ENCODE measurements around the gene FNDC3B.

Gene FNDC3B

DNA sequence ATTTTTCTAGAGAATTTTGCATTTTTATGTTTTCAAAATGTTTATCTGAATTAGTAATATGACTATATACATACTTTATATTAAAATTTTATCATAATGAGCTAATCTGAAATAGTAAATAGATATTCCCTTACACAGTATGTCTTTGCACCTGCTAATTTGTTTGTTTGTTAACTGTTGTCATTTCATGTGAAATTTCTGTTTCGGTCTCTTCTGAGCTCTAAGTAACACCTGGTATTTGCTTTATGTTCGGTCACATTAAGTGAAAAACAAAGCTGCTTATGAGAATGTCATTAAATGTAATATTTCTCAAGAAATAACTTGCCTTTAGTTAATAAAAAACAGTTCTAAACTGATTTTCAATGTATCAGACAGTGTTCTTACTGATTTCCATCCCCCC, 61.1 kb downstream of the FNDC3B start:
- Histone ChIP-seq H3K4me1 (ENCODE audit: control insufficient read depth in 5 of 5, insufficient read depth in 5 of 5, low read length in 5 of 5) (peaks cover 0 to 54% (median 45%) of the 10 kb centered on the region in 5 donors), H3K27me3 (ENCODE audit: control insufficient read depth in 5 of 5, insufficient read depth in 4 of 5, low read length in 5 of 5) (no peaks in the 10 kb centered on the region), H3K36me3 (ENCODE audit: control insufficient read depth in 5 of 5, insufficient read depth in 5 of 5, low read length in 5 of 5) (no peaks in the 10 kb centered on the region), H3K27ac (ENCODE audit: low read depth, low read length) (no peak overlapping the region), H3K4me3 (ENCODE audit: low read depth in 1 of 5, low read length in 5 of 5) (no peak overlapping the region), H3K9ac (ENCODE audit: low read length in 5 of 5) (no peak overlapping the region), H3K9me3 (ENCODE audit: control insufficient read depth in 5 of 5, low read length in 5 of 5) (no peaks in the 10 kb centered on the region)

DNA sequence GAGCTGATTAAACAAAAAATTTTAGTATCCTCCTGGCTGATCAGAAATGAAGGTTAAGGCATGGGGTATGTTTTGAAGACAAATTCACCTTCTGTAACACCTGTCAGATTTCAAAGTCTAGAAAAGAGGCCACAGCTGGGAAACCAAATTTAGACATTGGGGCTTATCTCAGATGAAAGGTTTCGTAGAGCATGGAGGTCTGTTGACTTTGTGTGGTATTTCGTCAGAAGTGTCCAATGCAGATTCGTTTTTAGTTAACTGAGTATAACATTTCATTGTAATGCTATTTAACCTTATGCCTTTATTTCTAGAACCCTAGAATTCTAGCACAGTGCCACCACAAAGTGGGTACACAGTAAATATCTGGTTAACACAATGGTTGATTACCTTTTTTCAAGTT, 61.7 kb downstream of the FNDC3B start:
- Histone ChIP-seq H3K4me3 (ENCODE audit: low read depth in 1 of 5, low read length in 5 of 5) (no peak overlapping the region), H3K36me3 (ENCODE audit: control insufficient read depth in 5 of 5, insufficient read depth in 5 of 5, low read length in 5 of 5) (no peaks in the 10 kb centered on the region), H3K27ac (ENCODE audit: low read depth, low read length) (no peak overlapping the region), H3K9me3 (ENCODE audit: control insufficient read depth in 5 of 5, low read length in 5 of 5) (no peaks in the 10 kb centered on the region), H3K4me1 (ENCODE audit: control insufficient read depth in 5 of 5, insufficient read depth in 5 of 5, low read length in 5 of 5) (peaks cover 0 to 54% (median 45%) of the 10 kb centered on the region in 5 donors), H3K9ac (ENCODE audit: low read length in 5 of 5) (no peak overlapping the region), H3K27me3 (ENCODE audit: control insufficient read depth in 5 of 5, insufficient read depth in 4 of 5, low read length in 5 of 5) (no peaks in the 10 kb centered on the region)

GRCh38 chr3:172102123-172102882, 62.9 kb downstream of the FNDC3B start:
- Histone ChIP-seq H3K27ac (ENCODE audit: low read depth, low read length) (no peak overlapping the region), H3K9me3 (ENCODE audit: control insufficient read depth in 5 of 5, low read length in 5 of 5) (no peaks in the 10 kb centered on the region), H3K27me3 (ENCODE audit: control insufficient read depth in 5 of 5, insufficient read depth in 4 of 5, low read length in 5 of 5) (no peaks in the 10 kb centered on the region), H3K36me3 (ENCODE audit: control insufficient read depth in 5 of 5, insufficient read depth in 5 of 5, low read length in 5 of 5) (no peaks in the 10 kb centered on the region), H3K9ac (ENCODE audit: low read length in 5 of 5) (no peak overlapping the region), H3K4me3 (ENCODE audit: low read depth in 1 of 5, low read length in 5 of 5) (no peak overlapping the region), H3K4me1 (ENCODE audit: control insufficient read depth in 5 of 5, insufficient read depth in 5 of 5, low read length in 5 of 5) (peaks cover 0 to 51% (median 36%) of the 10 kb centered on the region in 5 donors)

DNA sequence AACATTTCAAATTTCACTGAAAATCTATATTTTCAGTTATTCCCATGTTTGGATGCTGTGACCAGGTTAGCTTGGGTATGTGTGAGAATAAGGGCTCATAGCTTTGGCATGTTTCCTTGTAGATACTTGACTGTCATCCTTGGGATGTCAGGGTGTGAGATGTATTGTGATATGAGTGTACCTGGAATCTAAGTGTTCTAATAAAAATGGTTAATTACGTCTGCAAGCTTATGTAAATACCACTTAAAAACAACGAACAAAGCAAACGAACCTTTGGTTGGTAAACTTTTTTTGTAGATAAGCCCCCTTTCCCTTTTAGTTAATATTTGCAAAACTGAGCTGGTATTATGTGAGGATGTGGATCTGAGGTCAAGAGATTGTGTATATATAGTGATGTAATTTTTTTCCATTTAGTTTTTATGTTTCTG, 63.5 kb downstream of the FNDC3B start:
- H3K9ac ChIP-seq (ENCODE audit: low read length in 5 of 5): no peak overlapping the region
- no peak overlapping the region for H3K4me3 ChIP-seq (ENCODE audit: low read depth in 1 of 5, low read length in 5 of 5)
- H3K27me3 ChIP-seq (ENCODE audit: control insufficient read depth in 5 of 5, insufficient read depth in 4 of 5, low read length in 5 of 5): no peaks in the 10 kb centered on the region
- no peaks in the 10 kb centered on the region for H3K9me3 ChIP-seq (ENCODE audit: control insufficient read depth in 5 of 5, low read length in 5 of 5)
- H3K4me1 ChIP-seq (ENCODE audit: control insufficient read depth in 5 of 5, insufficient read depth in 5 of 5, low read length in 5 of 5): peaks cover 0 to 49% (median 34%) of the 10 kb centered on the region in 5 donors
- no peak overlapping the region for H3K27ac ChIP-seq (ENCODE audit: low read depth, low read length)
- H3K36me3 ChIP-seq (ENCODE audit: control insufficient read depth in 5 of 5, insufficient read depth in 5 of 5, low read length in 5 of 5): no peaks in the 10 kb centered on the region

DNA sequence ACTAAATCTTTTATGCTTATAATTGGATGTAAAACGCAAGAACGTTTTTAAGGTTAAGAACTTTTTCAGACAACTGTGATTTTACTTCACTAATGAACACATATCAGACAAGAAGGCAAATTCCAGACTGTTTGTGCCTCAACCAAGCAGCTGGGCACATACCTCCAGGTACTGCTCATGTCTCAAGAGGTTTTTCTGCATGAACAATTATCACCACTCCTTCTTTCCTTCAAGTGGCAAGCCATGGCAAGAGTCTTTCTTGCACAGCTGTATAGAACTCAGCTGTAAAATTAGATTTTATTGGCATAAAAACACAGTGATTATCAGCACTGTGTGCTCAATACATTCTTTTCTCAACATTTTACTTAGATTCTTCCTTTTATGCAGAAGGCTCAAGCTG, 64.3 kb downstream of the FNDC3B start:
- no peaks in the 10 kb centered on the region for H3K36me3 ChIP-seq (ENCODE audit: control insufficient read depth in 5 of 5, insufficient read depth in 5 of 5, low read length in 5 of 5)
- H3K27ac ChIP-seq (ENCODE audit: low read depth, low read length): no peak overlapping the region
- peaks cover 0 to 43% (median 31%) of the 10 kb centered on the region in 5 donors for H3K4me1 ChIP-seq (ENCODE audit: control insufficient read depth in 5 of 5, insufficient read depth in 5 of 5, low read length in 5 of 5)
- H3K9ac ChIP-seq (ENCODE audit: low read length in 5 of 5): no peak overlapping the region
- no peak overlapping the region for H3K4me3 ChIP-seq (ENCODE audit: low read depth in 1 of 5, low read length in 5 of 5)
- H3K9me3 ChIP-seq (ENCODE audit: control insufficient read depth in 5 of 5, low read length in 5 of 5): no peaks in the 10 kb centered on the region
- no peaks in the 10 kb centered on the region for H3K27me3 ChIP-seq (ENCODE audit: control insufficient read depth in 5 of 5, insufficient read depth in 4 of 5, low read length in 5 of 5)

DNA sequence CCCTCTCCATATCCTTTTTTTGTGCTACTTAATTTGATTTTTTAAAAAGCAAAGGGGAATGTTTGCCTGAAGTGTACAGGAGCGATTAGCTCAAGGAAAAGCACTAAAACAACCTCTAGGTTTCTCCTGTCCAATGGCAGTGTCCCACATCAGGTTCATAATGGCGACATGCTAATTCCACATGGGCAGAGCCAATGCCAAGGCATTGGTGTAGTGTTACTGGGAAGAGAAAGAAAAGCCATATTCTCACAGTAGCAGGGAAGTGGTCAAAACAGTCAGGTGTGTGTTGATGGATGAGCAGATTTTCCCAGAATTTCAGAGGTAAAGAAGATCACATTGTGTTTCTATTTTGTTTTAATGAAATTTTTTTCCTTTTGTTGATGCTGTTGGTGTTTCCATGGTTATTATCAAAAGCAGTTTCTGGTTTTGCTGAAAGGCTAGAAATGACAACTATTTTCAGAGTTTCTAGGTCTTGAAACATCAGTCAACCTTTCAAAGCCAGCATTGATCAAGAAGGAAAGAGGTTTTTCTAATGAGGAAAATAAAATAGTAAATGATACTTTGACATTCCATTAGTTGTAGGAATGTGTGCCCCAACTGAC, 65.2 kb downstream of the FNDC3B start:
- Histone ChIP-seq H3K27ac (ENCODE audit: low read depth, low read length) (no peak overlapping the region), H3K9ac (ENCODE audit: low read length in 5 of 5) (no peak overlapping the region), H3K4me1 (ENCODE audit: control insufficient read depth in 5 of 5, insufficient read depth in 5 of 5, low read length in 5 of 5) (peaks cover 0 to 42% (median 29%) of the 10 kb centered on the region in 5 donors)

GRCh38 chr3:172106037-172106954, 66.9 kb downstream of the FNDC3B start:
- H3K4me3 ChIP-seq (ENCODE audit: low read depth in 1 of 5, low read length in 5 of 5): no peak overlapping the region

More for the DNA sequence above, 65.2 kb downstream of the FNDC3B start:
- H3K9me3 ChIP-seq (ENCODE audit: control insufficient read depth in 5 of 5, low read length in 5 of 5): no peaks in the 10 kb centered on the region
- peaks cover 0 to 2% (median 0%) of the 10 kb centered on the region in 5 donors for H3K36me3 ChIP-seq (ENCODE audit: control insufficient read depth in 5 of 5, insufficient read depth in 5 of 5, low read length in 5 of 5)
- no peaks in the 10 kb centered on the region for H3K27me3 ChIP-seq (ENCODE audit: control insufficient read depth in 5 of 5, insufficient read depth in 4 of 5, low read length in 5 of 5)
- H3K4me3 ChIP-seq (ENCODE audit: low read depth in 1 of 5, low read length in 5 of 5): no peak overlapping the region

GRCh38 chr3:172106989-172107388, 67.6 kb downstream of the FNDC3B start:
- Histone ChIP-seq H3K27ac (ENCODE audit: low read depth, low read length) (peak overlapping the region; percentile 26), H3K9ac (ENCODE audit: low read length in 5 of 5) (no peak overlapping the region), H3K36me3 (ENCODE audit: control insufficient read depth in 5 of 5, insufficient read depth in 5 of 5, low read length in 5 of 5) (peaks cover 0 to 5% (median 0%) of the 10 kb centered on the region in 5 donors), H3K27me3 (ENCODE audit: control insufficient read depth in 5 of 5, insufficient read depth in 4 of 5, low read length in 5 of 5) (no peaks in the 10 kb centered on the region), H3K9me3 (ENCODE audit: control insufficient read depth in 5 of 5, low read length in 5 of 5) (no peaks in the 10 kb centered on the region), H3K4me3 (ENCODE audit: low read depth in 1 of 5, low read length in 5 of 5) (no peak overlapping the region), H3K4me1 (ENCODE audit: control insufficient read depth in 5 of 5, insufficient read depth in 5 of 5, low read length in 5 of 5) (peaks cover 0 to 41% (median 28%) of the 10 kb centered on the region in 5 donors)

More at GRCh38 chr3:172106037-172106954, 66.9 kb downstream of the FNDC3B start:
- peaks cover 0 to 5% (median 0%) of the 10 kb centered on the region in 5 donors for H3K36me3 ChIP-seq (ENCODE audit: control insufficient read depth in 5 of 5, insufficient read depth in 5 of 5, low read length in 5 of 5)
- H3K9me3 ChIP-seq (ENCODE audit: control insufficient read depth in 5 of 5, low read length in 5 of 5): no peaks in the 10 kb centered on the region
- H3K27ac ChIP-seq (ENCODE audit: low read depth, low read length): peak overlapping the region; percentile 26
- H3K27me3 ChIP-seq (ENCODE audit: control insufficient read depth in 5 of 5, insufficient read depth in 4 of 5, low read length in 5 of 5): no peaks in the 10 kb centered on the region
- peaks cover 0 to 41% (median 29%) of the 10 kb centered on the region in 5 donors for H3K4me1 ChIP-seq (ENCODE audit: control insufficient read depth in 5 of 5, insufficient read depth in 5 of 5, low read length in 5 of 5)
- H3K9ac ChIP-seq (ENCODE audit: low read length in 5 of 5): peak overlapping the region in 1 of 5 donors; percentile 6

DNA sequence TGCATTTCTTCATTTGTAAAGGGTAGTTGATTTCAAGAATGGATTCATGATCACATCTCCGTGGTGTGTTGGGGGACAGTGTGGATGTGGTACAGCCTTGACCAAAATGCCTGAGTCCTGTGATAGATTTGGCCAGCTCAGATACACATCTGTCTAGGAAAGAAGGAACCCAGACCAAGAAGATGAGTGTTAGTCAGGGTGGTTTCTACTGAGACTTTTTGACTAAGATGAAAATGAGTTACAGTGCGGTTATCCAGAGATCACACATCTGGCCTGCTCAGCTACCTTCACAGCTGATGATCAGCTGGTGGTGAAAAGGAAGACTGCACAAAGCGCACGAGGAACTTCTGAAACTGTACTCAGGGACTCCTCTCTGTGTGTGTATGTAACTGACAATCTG, 68.0 kb downstream of the FNDC3B start:
- Histone ChIP-seq H3K9ac (ENCODE audit: low read length in 5 of 5) (no peak overlapping the region), H3K27ac (ENCODE audit: low read depth, low read length) (peak overlapping the region; percentile 15), H3K4me1 (ENCODE audit: control insufficient read depth in 5 of 5, insufficient read depth in 5 of 5, low read length in 5 of 5) (peaks cover 0 to 41% (median 24%) of the 10 kb centered on the region in 5 donors), H3K36me3 (ENCODE audit: control insufficient read depth in 5 of 5, insufficient read depth in 5 of 5, low read length in 5 of 5) (peaks cover 0 to 8% (median 2%) of the 10 kb centered on the region in 5 donors), H3K9me3 (ENCODE audit: control insufficient read depth in 5 of 5, low read length in 5 of 5) (no peaks in the 10 kb centered on the region), H3K27me3 (ENCODE audit: control insufficient read depth in 5 of 5, insufficient read depth in 4 of 5, low read length in 5 of 5) (no peaks in the 10 kb centered on the region), H3K4me3 (ENCODE audit: low read depth in 1 of 5, low read length in 5 of 5) (no peak overlapping the region)
